Fibroblast of skin of scalp (primary cell): ENCODE measurements around the gene CYP26A1. TPM values are rescaled to one million over a fixed set of nuclear protein-coding genes. Genes with fewer than 3 reads are reported as not detected.

Source experiments
- DNase-seq: peaks from one replicate; pipeline ENCODE4 v3.0.0-alpha.2; 2013
- polyA plus RNA-seq, 2 experiments: library from polyadenylated mRNA; unstranded; fragments of 120-200 nt; gene quantifications; one replicate each; pipeline ENCODE4 v1.2.1, GENCODE V29; 2013; ENCODE audit not compliant: insufficient read length in 2 of 2

The CYP26A1 gene
- not detected for polyA plus RNA-seq (2013, experiment 1 of 2; ENCODE audit: insufficient read length)
- not detected for polyA plus RNA-seq (2013, experiment 2 of 2; ENCODE audit: insufficient read length)

- no peak for DNase-seq
Measured at GRCh38 chr10:93073539-93074146, at the start of gene CYP26A1. Gene CYP26A1 (plus strand): TSS chr10:93073893. CDS start chr10:93073935, 42 bp downstream.

- no peak for DNase-seq
Measured at GRCh38 chr10:93026072-93026471, 47.6 kb upstream of the CYP26A1 start.

DNA sequence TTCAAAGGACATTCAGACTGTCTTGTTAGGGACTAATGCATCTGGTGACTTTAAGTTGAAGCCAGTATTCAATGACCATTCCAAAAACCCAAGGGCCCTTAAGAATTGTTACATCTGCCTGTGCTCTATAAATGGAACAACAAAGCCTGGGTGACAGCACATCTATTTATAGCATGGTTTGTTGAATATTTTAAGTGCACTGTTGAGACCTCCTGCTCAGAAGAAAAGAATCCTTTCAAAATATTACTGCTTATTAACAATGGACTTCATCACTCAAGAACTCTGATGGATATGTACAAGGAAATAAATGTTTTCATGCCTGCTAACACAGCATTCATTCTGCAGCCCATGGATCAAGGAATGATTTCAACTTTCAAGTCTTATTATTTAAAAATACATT, 46.2 kb upstream of the CYP26A1 start:
- no peak for DNase-seq

- DNase-seq: peak; percentile 56
Measured at GRCh38 chr10:93028883-93029282, 44.8 kb upstream of the CYP26A1 start.

DNA sequence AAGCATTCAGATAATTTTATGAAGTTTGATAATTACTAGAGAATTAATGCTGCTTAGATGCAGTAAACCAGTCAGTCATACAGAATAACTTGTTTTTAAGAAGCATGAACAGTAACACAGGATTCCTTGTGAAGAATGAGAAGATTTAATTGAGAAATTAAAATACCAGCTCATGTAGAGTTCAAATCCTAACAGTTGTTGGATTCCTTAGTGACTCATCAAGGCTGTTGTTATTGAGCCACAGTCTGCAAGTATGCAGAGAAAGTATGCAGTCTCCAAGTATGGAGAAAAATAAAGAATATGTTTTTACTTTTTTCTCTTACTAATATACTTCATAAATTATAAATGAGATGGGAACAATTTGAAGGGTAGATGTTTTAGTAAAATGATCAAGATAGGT, 43.3 kb upstream of the CYP26A1 start:
- peak; percentile 88 for DNase-seq

DNA sequence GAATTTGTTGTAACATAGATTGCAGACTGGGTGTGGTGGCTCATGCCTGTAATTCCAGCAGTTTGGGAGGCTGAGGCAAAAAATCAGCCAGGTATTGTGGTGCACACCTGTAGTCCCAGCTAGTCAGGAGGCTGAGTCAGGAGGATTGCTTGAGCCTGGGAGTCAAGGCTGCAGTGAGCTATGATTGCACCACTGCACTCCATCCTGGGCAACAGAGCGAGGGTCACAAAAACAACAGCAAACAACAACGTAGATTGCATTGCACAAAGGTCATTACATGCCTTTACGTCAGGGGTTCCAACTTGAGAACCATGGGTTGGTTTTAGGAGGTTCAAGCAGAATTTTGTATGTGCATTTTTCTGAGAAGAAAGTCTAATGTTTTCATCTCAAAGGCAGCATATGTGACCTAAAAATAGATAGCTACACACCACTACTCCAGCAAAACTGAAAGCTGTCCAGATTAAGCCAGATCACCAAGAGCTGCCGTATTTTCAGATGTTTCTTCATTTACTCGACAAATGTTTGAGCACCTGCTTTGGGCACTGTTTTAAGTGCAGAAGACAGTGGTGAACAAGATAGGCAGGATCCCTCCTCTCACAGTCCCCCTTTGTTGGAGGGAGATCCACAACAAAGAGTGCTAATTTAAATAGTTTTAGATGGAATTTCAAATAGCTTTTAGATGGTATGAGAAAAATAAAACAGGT, 41.4 kb upstream of the CYP26A1 start:
- DNase-seq: no peak

- no peak for DNase-seq
Measured at GRCh38 chr10:93032809-93033137, 40.9 kb upstream of the CYP26A1 start.

- DNase-seq: peak; percentile 46
Measured at GRCh38 chr10:93034426-93034825, 39.3 kb upstream of the CYP26A1 start.

DNA sequence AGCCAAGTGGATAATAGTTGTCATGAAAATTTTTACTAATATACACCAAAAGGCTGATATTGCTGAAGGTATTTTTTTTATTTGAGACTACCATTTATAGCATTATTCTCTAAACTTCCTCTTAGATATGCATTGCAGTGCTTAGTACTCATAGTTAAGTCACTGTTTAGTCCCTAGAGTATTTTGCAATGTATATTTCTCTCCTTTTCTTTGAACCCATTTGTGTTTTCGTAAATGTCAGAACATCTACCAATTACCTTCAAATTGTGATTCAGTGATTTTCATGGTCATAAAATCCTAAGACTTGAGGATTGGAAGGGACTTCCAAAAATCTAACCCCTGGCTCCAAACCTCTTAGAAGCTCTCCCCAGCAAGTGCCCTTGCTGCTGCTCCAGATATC, 34.6 kb upstream of the CYP26A1 start:
- peak; percentile 15 for DNase-seq

DNA sequence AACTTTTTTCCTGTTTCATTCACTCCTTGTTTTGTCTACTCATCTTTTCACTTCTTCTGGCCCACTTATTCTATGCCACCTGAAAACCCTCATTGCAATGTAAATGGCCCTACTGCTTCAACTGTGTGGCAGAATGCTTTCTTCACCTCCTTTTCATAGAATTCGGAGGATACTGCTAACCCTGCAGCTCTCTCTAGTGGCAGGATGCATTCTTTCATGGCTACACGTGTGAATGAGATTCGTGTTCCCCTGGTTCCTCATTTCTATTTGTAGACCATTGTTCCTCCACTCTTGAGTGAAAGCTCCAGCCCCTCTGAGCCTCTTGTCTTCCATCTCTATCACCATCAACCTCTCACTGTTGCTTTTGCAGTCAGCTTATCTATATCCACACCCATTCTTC, 34.0 kb upstream of the CYP26A1 start:
- peak; percentile 64 for DNase-seq

- no peak for DNase-seq
Measured at GRCh38 chr10:93054486-93054885, 19.2 kb upstream of the CYP26A1 start.

DNA sequence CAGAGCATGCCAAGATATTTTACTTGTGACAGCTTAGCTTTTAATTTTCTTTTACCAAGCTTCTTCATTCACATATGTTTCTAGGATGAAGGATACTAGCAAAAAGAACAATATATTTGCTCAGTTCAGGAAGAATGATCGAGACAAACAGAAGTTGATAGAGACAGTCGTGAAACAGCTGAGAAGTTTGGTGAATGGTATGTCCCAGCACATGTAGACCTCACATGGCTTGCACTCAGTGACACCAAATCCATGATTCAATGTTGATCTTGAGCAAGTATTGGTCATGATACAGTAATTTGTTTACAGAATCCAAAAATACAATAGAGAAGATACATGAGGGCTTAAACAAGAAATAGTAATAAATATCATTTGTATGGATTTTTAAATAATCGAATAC, 15.6 kb upstream of the CYP26A1 start:
- DNase-seq: no peak

- no peak for DNase-seq
Measured at GRCh38 chr10:93059975-93060886, 13.5 kb upstream of the CYP26A1 start, which contains the start of gene CYP26C1. Gene CYP26C1 (plus strand): TSS chr10:93060798. CDS start chr10:93061264, 466 bp downstream.

DNA sequence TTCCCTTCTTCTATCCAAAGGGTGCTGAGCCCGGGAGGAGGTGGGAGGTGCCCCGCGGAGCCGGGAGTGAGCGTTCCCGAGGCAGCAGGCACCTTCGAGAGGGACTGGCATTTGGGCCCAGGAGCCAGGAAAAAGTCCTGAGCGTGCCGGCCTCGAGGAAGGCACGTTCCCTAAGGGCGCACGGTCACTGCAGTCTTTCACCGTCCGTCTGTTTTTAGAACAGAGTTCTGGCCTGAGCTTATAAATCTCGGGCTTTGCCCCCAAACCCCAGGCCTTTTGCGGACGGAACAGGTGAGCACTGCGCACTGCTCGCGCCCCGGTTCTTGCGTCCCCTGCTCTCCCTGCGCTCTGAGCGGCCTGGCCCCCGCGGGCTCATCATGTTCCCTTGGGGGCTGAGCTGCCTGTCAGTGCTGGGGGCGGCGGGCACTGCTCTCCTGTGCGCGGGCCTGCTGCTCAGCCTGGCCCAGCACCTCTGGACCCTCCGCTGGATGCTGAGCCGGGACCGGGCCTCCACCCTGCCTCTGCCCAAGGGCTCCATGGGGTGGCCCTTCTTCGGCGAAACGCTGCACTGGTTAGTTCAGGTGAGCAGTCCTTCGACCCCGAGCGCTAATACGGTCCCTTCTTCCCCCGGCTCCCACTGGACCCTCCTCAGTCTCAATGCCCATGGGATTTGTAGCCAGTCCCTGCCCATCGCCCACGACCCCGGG, 12.7 kb upstream of the CYP26A1 start:
- DNase-seq: no peak

DNA sequence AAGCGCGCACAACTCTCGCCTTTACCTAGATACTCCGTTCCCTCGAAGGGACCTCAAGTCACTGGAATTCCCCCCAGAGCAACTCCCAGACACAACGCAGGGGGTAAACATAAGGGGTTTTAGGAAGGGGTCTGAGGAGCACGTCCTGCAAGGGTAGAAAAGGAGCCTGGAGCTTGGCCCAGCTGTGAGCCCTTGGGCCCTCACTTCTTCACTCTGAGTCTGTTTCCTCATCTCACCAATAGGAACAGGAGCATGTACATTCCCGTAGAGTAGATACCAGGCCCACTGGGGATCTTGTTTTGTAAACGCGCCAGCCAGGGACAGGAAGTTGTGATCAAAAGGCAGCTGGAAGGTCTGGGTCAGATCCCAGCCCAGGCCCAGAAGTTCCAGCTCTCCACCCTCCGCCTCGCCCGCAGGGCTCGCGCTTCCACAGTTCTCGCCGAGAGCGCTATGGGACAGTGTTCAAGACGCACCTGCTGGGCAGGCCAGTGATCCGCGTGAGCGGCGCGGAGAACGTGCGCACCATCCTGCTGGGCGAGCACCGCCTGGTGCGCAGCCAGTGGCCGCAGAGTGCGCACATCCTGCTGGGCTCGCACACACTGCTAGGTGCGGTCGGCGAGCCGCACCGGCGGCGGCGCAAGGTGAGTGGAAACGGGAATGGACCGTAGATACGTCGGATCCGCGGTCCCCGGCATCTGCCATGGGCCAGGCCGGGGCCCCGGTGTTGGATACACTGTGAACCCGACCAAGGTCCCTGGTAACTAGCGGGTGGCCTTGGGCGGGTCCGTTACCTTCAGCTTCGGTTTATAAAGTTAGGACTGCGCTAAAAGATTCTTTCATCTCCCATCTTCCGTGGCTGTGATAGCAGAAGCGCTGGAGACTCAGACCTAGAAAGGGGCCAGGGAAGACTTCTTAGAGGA, 11.8 kb upstream of the CYP26A1 start:
- no peak for DNase-seq

GRCh38 chr10:93062514-93063143, 11.1 kb upstream of the CYP26A1 start:
- no peak for DNase-seq

DNA sequence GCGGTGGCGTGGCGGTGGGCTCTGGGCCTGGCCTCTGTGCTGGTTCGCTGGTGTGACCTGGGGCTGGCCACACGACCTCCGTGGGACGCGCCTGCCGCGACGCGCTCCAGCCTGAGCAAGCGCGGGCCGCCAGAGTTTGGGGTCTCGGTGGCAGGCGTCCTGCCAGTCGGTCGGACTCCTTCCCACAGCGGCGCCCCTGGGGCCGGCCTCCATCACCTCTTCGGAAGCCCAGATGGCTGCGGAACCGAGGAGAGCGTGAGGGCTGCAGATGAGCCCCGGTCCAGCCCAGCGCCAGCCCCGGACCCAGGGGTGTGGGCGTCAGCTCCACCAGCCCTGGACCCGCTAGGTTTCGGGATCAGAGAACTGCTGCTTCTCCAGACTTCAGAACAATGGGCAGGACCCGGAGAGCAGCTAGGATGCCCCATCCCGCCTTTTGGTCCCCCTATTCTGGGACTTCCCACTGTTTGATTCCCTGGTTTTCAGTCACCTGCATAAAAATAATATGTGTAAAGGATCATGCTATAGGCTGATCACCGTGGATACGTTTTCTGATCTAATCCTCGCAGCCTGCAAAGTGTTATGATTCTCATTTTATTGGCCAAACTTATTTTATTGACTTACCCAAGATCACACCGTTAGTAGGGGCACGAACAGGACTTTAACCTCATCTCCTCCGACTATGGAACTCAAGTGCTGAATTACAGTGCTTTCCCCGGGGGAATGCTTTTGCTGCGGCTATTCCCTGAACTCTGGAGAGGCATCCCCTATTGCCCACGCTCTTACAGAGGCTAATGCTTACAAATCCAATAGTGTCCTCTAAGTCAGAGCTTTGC, 10.3 kb upstream of the CYP26A1 start:
- DNase-seq: no peak

DNA sequence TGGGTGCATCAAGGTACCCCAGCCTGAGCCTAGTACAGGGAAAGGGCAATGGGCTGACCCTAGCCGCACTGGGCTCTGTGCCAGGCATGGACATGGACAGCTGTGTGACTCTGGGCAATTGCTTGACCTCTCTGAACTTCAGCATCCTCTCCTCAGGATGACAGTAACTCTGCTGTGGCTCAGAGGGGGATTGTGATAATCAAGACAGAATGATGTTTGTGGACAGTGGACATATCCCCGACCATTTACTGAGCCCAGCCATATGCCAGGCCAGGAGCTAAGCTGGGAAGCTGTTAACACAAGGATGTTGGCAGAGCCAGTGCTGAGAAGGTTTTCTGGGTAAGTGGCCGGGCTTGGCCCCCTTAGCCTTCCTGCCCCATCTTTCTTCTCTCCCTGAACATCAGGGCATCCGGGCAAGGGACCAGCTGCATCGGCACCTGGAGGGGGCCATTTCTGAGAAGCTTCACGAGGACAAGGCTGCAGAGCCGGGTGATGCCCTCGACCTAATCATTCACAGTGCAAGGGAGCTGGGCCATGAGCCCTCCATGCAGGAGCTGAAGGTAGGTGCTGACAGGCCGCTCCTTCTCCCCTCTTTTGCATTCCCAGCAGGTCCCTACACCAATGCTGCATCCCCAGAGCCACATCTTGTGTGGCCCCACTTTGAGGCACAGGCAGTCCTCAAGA, 9.6 kb upstream of the CYP26A1 start:
- no peak for DNase-seq
